K562 (cell line): ENCODE measurements around the gene ATG13. TPM values are rescaled to one million over a fixed set of nuclear protein-coding genes. Genes with fewer than 3 reads are reported as not detected.

Experiments used
- ATAC-seq: fragments of 200-7000 bp; cut with Tn5 transposase; 3 replicates; pipeline ENCODE4 v1.9.1; 2020; ENCODE audit warnings: moderate library complexity
- BruUV-seq: library from RNA; stranded (reverse); fragments of 400-500 nt; replicated peaks from 2 replicates; lab custom pipeline; 2021; lab: Mats Ljungman, UMichigan
- CTCF ChIA-PET: fragments of 300-600 bp; formaldehyde crosslinking; extraction: SDS; loops from one replicate; lab custom pipeline; 2021; ENCODE audit warnings: low intra/inter-chr PET ratio; lab: Yijun Ruan, JAX
- POLR2A ChIA-PET: fragments of 300-600, 350-650 bp; sonication (Branson Sonifier 250); formaldehyde crosslinking; extraction: SDS; loops from one replicate; lab custom pipeline; 2021; ENCODE audit warnings: antibody characterized with exemption, inconsistent platforms; lab: Yijun Ruan, JAX
- DNase-seq, 4 experiments: peaks; one replicate each; pipeline versions ENCODE4 v3.0.0 to v3.0.0-alpha.2; 2011 to 2018; ENCODE audit warnings: low spot score in 3 of 4, mixed read lengths in 3 of 4; ENCODE audit errors: extremely low read depth in 1 of 4
- FAIRE-seq: peaks from 2 replicates; lab custom pipeline; 2011; peaks lifted over from hg19 to GRCh38; lab: Jason Lieb, UNC
- H2AFZ ChIP-seq: 2 replicates; pipeline ENCODE4 v1.6.0; 2011; ENCODE audit warnings: low read depth, low read length, control low read depth, inconsistent platforms
- H3K27ac ChIP-seq: fragments of 200-600 bp; 3 replicates; pipeline ENCODE4 v1.8.0; 2011; ENCODE audit warnings: low read depth, mild to moderate bottlenecking, control low read depth, inconsistent platforms, low read length, moderate library complexity, mixed read lengths; ENCODE audit errors: extremely low read depth
- H3K27me3 ChIP-seq, 2 experiments: fragments of 300-600 bp in 1 of 2; 2 replicates in 1 of 2; 3 replicates in 1 of 2; pipeline versions ENCODE4 v1.6.0 to v1.8.0; 2011; ENCODE audit warnings: inconsistent platforms in 2 of 2, low read length in 2 of 2, mild to moderate bottlenecking in 1 of 2, mixed read lengths in 1 of 2, moderate library complexity in 1 of 2; ENCODE audit not compliant: control insufficient read depth in 2 of 2, insufficient read depth in 2 of 2
- H3K36me3 ChIP-seq: fragments of 300-600 bp; 3 replicates; pipeline ENCODE4 v1.8.0; 2011; ENCODE audit warnings: mild to moderate bottlenecking, low read length, inconsistent platforms; ENCODE audit not compliant: control insufficient read depth, insufficient read depth
- H3K4me1 ChIP-seq, 2 experiments: fragments of 200-600 bp in 1 of 2; replicated peaks in 1 of 2; 2 replicates in 1 of 2; 3 replicates in 1 of 2; pipeline versions ENCODE4 v1.5.1 to v1.8.0; 2011; ENCODE audit warnings: inconsistent platforms in 2 of 2, low read length in 2 of 2, mild to moderate bottlenecking in 1 of 2, mixed read lengths in 1 of 2, moderate library complexity in 1 of 2; ENCODE audit not compliant: control insufficient read depth in 2 of 2, insufficient read depth in 2 of 2
- H3K4me2 ChIP-seq: 2 replicates; pipeline ENCODE4 v1.6.1; 2011; ENCODE audit warnings: low read length, control low read depth, inconsistent platforms, mixed read lengths; ENCODE audit not compliant: insufficient read depth
- H3K4me3 ChIP-seq: fragments of 200-600 bp; sonication (generic), shearing (Covaris generic); 2 replicates; pipeline ENCODE4 v1.5.1; 2016; ENCODE audit warnings: control low read depth, inconsistent platforms
- H3K79me2 ChIP-seq: fragments of 200-600 bp; 3 replicates; pipeline ENCODE4 v1.8.0; 2011; ENCODE audit warnings: low read length, inconsistent platforms; ENCODE audit not compliant: control insufficient read depth, insufficient read depth
- H3K9ac ChIP-seq, 2 experiments: 2 replicates each; pipeline versions ENCODE4 v1.6.0 to v1.6.1; 2011; ENCODE audit warnings: low read depth in 2 of 2, low read length in 2 of 2, control low read depth in 1 of 2, inconsistent platforms in 1 of 2, mild to moderate bottlenecking in 1 of 2, mixed read lengths in 1 of 2; ENCODE audit not compliant: insufficient read depth in 1 of 2
- H3K9me1 ChIP-seq: one replicate; pipeline ENCODE4 v1.6.0; 2011; ENCODE audit warnings: inconsistent platforms, mild to moderate bottlenecking, low read length, moderate library complexity; ENCODE audit not compliant: control insufficient read depth, insufficient read depth
- H3K9me3 ChIP-seq: replicated peaks from 2 replicates; pipeline ENCODE4 v1.5.1; 2011; ENCODE audit warnings: low read depth, low read length, inconsistent platforms; ENCODE audit not compliant: control insufficient read depth, insufficient read depth
- H4K20me1 ChIP-seq: replicated peaks from 2 replicates; pipeline ENCODE4 v1.6.1; 2011; ENCODE audit warnings: low read length, inconsistent platforms, mixed read lengths; ENCODE audit not compliant: control insufficient read depth, insufficient read depth
- CHCHD3 ChIP-seq: fragments of 250-450 bp; sonication (Bioruptor Pico); IDR thresholded peaks from 2 replicates; pipeline ENCODE4 v2.1.2; 2022; ENCODE audit warnings: mild to moderate bottlenecking
- IRF1 ChIP-seq: sonication (generic); formaldehyde crosslinking; IDR thresholded peaks from 2 replicates; pipeline ENCODE4 v1.8.0; 2022; ENCODE audit warnings: missing genetic modification reagents, mild to moderate bottlenecking, borderline replicate concordance
- KHSRP ChIP-seq: fragments of 450-650 bp; IDR thresholded peaks from 2 replicates; pipeline ENCODE4 v1.6.1; 2017
- MCM5 ChIP-seq: fragments of 450-650 bp; IDR thresholded peaks from 2 replicates; pipeline ENCODE4 v1.6.1; 2016; ENCODE audit warnings: low read depth
- REST ChIP-seq, 2 experiments: fragments of 450-650 bp; formaldehyde crosslinking in 1 of 2; IDR thresholded peaks; 2 replicates each; pipeline versions ENCODE4 v1.4.0 to v1.6.1; 2014 to 2020; ENCODE audit warnings: mild to moderate bottlenecking in 2 of 2, borderline replicate concordance in 1 of 2, low read depth in 1 of 2
- TARDBP ChIP-seq: fragments of 450-650 bp; IDR thresholded peaks from 2 replicates; pipeline ENCODE4 v1.6.1; 2016
- U2AF2 ChIP-seq: fragments of 200-400 bp; formaldehyde crosslinking; optimal IDR thresholded peaks from 2 replicates; pipeline ENCODE3; 2017; ENCODE audit warnings: low read depth, mild to moderate bottlenecking, low read length
- ZFP30 ChIP-seq: fragments of 250-450 bp; sonication (Bioruptor Pico); IDR thresholded peaks from 2 replicates; pipeline ENCODE4 v1.8.0; 2022; ENCODE audit warnings: moderate library complexity, mild to moderate bottlenecking, inconsistent platforms, borderline replicate concordance
- ZFP36 ChIP-seq: fragments of 150-350 bp; IDR thresholded peaks from 2 replicates; pipeline ENCODE4 v1.6.1; 2018; ENCODE audit warnings: low read length, low read depth; ENCODE audit not compliant: partially characterized antibody
- ZFPM2 ChIP-seq: fragments of 250-450 bp; sonication (Bioruptor Pico); IDR thresholded peaks from 2 replicates; pipeline ENCODE4 v1.5.1; 2022; ENCODE audit warnings: mild to moderate bottlenecking
- ZNF121 ChIP-seq: sonication (generic); formaldehyde crosslinking; conservative IDR thresholded peaks from 2 replicates; pipeline ENCODE4 v1.8.0; 2022; ENCODE audit warnings: missing genetic modification reagents
- ZNF124 ChIP-seq: sonication (generic); formaldehyde crosslinking; IDR thresholded peaks from 2 replicates; pipeline ENCODE4 v1.8.1; 2022; ENCODE audit warnings: missing genetic modification reagents
- ZNF232 ChIP-seq: sonication (generic); formaldehyde crosslinking; IDR thresholded peaks from 2 replicates; pipeline ENCODE4 v1.8.0; 2022; ENCODE audit warnings: mild to moderate bottlenecking, missing genetic modification reagents
- ZNF24 ChIP-seq: fragments of 450-650 bp; IDR thresholded peaks from 2 replicates; pipeline ENCODE4 v1.6.1; 2016
- ZNF449 ChIP-seq: fragments of 250-450 bp; sonication (Bioruptor Pico); IDR thresholded peaks from 2 replicates; pipeline ENCODE4 v1.8.0; 2022; ENCODE audit warnings: moderate library complexity, mild to moderate bottlenecking, inconsistent platforms
- WGBS: fragments of 100-300 bp; shearing (Covaris generic); methylation state at CpG from one replicate; pipeline ENCODE4 v1.1.6; 2016; ENCODE audit warnings: low coverage, mixed read lengths; ENCODE audit not compliant: insufficient coverage; ENCODE audit errors: missing lambda C conversion rate; 5-methylcytosine and 5-hydroxymethylcytosine counted together
- in situ Hi-C: fragments of 300-500 bp; cut with MboI; formaldehyde crosslinking; loops from 4 replicates; pipeline ENCODE4 v1.15.0; 2018; ENCODE audit warnings: inconsistent platforms, mixed read lengths
- intact Hi-C: fragments of 100-400 bp; cut with micrococcal nuclease; formaldehyde crosslinking; loops from 2 replicates; pipeline ENCODE4 v1.14.2; 2022
- polyA plus RNA-seq, 8 experiments: library from polyadenylated mRNA; depleted of rRNA in 4 of 8; stranded (reverse) in 5 of 8; unstranded in 3 of 8; fragments of >200 nt; fragmentation: Nextera tagmentation in 2 of 8; fragmentation: Illumina TruSeq in 1 of 8; extraction: Ambion mirVana in 2 of 8; extraction: Trizol in 1 of 8; gene quantifications; 2 replicates each; pipeline versions ENCODE4 v1.2.1 to v1.2.3, GENCODE V29; 2011 to 2014; ENCODE audit warnings: inconsistent platforms in 1 of 8, missing spikeins in 1 of 8
- total RNA-seq, 7 experiments: library from RNA; depleted of rRNA in 6 of 7; stranded (reverse); fragments of >200 nt in 6 of 7; fragmentation: Illumina TruSeq in 2 of 7; extraction: Trizol in 2 of 7; gene quantifications; 2 replicates each; pipeline versions ENCODE4 v1.2.1 to v1.2.3, GENCODE V29; 2011 to 2021; ENCODE audit warnings: low replicate concordance in 1 of 7

Gene ATG13
- total and polyA plus RNA-seq, 9 of the 15 experiments (the other 6 are each of a cell fraction or from before 2014, with no cell fraction given), result 13.1 to 61.5 (median 36.5) TPM

GRCh38 chr11:46723359-46723680 is 106.0 kb downstream of the ATG13 start:
- no peak for DNase-seq
- H3K4me3 ChIP-seq, result no peak overlapping the region
- no peak overlapping the region for H2AFZ ChIP-seq
- H3K27ac ChIP-seq, result no peak overlapping the region
- peaks cover 0 to 3% of the 10 kb centered on the region in 2 experiments; a peak in 1 of 5 replicates for H3K27me3 ChIP-seq
- ATAC-seq, result no peak
- ChIA-PET POLR2A (interaction anchor here (0.9 kb wide), 1 partner anchor 11 kb away, joined by 3 read pairs; no protein-coding TSS in a partner anchor), CTCF (interaction anchor here (0.6 kb wide), 1 partner anchor 175 kb away, joined by 3 read pairs; no protein-coding TSS in a partner anchor)
- in situ Hi-C loops, result no loop called here
- intact Hi-C loops, result no loop called here
- H3K36me3 ChIP-seq, result no peaks in the 10 kb centered on the region
- no peak overlapping the region for H3K4me2 ChIP-seq
- H3K9me3 ChIP-seq, result peaks cover 4% of the 10 kb centered on the region; the same call in 1 of the 2 replicates
- no peak overlapping the region for H3K9ac ChIP-seq
- no peaks in the 10 kb centered on the region for H4K20me1 ChIP-seq
- no TSS peak for BruUV-seq
- peaks cover under 1 to 24% of the 10 kb centered on the region in 2 experiments; a peak in 2 of 5 replicates for H3K4me1 ChIP-seq
- no peaks in the 10 kb centered on the region for H3K9me1 ChIP-seq
- 74% methylated on average over 7 of the region's 8 CpGs for WGBS
- no peak for FAIRE-seq
- no peaks in the 10 kb centered on the region for H3K79me2 ChIP-seq
- TF ChIP-seq MCM5, result no peak
- TF ChIP-seq KHSRP, result no peak
- no peak for TF ChIP-seq ZNF232
- TF ChIP-seq ZNF124 (CRISPR knock-in tag), result no peak
- no peak for TF ChIP-seq ZFP30 (CRISPR knock-in tag)
- TF ChIP-seq ZNF449, result no peak
- TF ChIP-seq ZNF24, result no peak
- no peak for TF ChIP-seq ZFPM2
- no peak for TF ChIP-seq IRF1 (CRISPR knock-in tag)
- no peak for TF ChIP-seq ZNF121
- no peak for TF ChIP-seq REST (IDR thresholded peaks at IDR 0.05; ENCODE audit: borderline replicate concordance)
- TF ChIP-seq REST (CRISPR knock-in tag; IDR thresholded peaks at IDR 0.05; ENCODE audit: low read depth), result no peak
- TF ChIP-seq CHCHD3 (CRISPR knock-in tag), result no peak
- no peak for TF ChIP-seq TARDBP
- no peak for TF ChIP-seq ZFP36
- TF ChIP-seq U2AF2, result no peak
